OCI-LY1 (cell line): ENCODE measurements around the gene ZSWIM1.

ENCODE experiments used
- CTCF ChIP-seq: fragments of 200-600 bp; sonication (generic), shearing (Covaris generic); IDR thresholded peaks from 2 replicates; pipeline ENCODE4 v1.5.1; 2017; ENCODE audit warnings: mild to moderate bottlenecking, antibody characterized with exemption, low read length, moderate library complexity, mixed read lengths
- EZH2 ChIP-seq: fragments of 200-600 bp; sonication (generic), shearing (Covaris generic); IDR thresholded peaks from 2 replicates; pipeline ENCODE4 v1.8.0; 2017; ENCODE audit warnings: borderline replicate concordance, mixed run types, mild to moderate bottlenecking, antibody characterized with exemption, low read length, moderate library complexity, mixed read lengths

GRCh38 chr20:45841407-45842129 lies 39.5 kb upstream of the ZSWIM1 start:
- TF ChIP-seq CTCF (no peak), EZH2 (no peak)
